Right forelimb (tissue), 1 donor: ENCODE results near the gene STAT3.
"Not testable (repeated sequence)": the region's sequence is repeated elsewhere in the genome, so short reads cannot be mapped to it uniquely, and the experiment has no call there.

ENCODE experiments used
- DNase-seq: peaks from one replicate; pipeline ENCODE4 v3.0.0-alpha.2; 2018

The STAT3 gene

GRCh38 chr17:42345396-42346073, 42.7 kb downstream of the STAT3 start:
- DNase-seq: no peak

- DNase-seq: no peak
Observed at GRCh38 chr17:42342242-42343008, 45.8 kb downstream of the STAT3 start.

DNA sequence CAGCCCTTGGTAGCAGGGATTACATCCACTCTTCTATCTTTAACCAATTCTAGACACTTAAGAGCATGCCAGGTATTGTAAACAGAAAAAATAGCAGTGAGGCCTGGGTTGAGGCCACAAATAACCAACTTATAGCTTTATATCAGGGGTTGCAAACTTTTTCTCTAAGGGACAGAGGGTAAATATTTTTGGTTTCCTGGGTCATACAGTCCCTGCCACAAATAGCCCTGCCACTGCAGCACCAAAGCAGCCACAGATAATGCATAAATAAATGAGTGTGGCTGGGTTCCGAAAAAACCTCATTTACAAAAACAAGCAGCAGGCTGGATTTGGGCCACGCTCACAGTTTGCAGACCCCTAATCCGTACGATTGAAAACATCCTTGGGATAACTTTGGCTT, 46.7 kb downstream of the STAT3 start:
- DNase-seq: no peak

- DNase-seq: no peak
Observed at GRCh38 chr17:42340691-42341127, 47.5 kb downstream of the STAT3 start.

- DNase-seq: no peak
Observed at GRCh38 chr17:42339221-42339620, 49.0 kb downstream of the STAT3 start.

DNA sequence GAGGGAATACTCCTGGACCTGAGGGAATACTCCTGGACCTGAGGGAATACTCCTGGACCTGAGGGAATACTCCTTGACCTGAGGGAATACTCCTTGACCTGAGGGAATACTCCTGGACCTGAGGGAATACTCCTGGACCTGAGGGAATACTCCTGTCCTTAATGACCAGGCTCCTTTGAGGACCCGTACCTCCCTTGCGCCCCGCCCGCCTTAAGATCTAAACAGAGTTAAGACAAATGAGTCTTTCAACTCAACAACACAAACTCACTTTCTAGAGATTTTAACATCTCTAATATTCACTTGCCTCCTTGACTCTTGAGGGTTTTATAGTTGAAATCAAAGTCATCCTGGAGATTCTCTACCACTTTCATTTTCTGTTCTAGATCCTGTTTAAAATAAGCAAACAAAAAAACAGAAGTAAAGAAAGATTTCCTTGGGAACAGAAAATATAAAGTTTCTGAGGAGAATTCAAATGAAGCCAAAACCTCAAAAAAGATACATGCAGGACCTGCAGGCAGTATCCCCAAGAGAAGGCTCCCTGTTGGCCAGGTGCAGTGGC, 49.7 kb downstream of the STAT3 start:
- no peak for DNase-seq

DNA sequence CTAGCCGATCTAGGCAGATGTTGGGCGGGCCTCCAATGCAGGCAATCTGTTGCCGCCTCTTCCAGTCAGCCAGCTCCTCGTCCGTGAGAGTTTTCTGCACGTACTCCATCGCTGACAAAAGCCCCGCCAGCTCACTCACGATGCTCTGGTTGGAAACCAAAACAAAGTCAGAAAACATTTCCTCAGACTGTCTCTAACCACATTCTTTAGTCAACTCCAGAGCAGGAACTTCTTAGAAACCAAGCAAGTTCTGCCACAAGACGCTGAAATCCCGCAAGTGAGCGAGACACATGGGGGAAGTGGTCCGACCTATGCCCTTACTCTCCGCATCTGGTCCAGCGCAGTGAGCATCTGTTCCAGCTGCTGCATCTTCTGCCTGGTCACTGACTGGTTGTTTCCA, 50.8 kb downstream of the STAT3 start:
- DNase-seq: no peak

GRCh38 chr17:42334677-42335076, 53.6 kb downstream of the STAT3 start:
- DNase-seq: no peak

DNA sequence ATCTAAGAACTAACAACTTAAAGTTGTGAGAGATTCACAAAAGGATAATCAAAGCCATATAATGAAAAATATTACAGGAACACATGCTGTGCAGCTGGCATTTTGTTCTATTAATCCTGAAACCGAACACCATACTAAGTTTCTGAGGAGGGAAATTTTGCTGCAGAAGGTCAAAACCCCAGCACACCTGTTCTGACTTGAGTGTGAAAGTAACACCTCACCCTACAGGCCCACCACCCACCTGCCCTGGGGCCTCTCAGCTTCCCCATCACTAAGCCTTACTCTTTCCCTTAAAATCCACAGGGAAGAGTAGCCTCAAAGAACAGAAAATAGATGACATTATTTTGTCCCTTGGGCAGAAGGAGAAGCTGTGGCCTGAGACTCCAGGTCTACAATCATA, 55.2 kb downstream of the STAT3 start:
- DNase-seq: no peak

DNA sequence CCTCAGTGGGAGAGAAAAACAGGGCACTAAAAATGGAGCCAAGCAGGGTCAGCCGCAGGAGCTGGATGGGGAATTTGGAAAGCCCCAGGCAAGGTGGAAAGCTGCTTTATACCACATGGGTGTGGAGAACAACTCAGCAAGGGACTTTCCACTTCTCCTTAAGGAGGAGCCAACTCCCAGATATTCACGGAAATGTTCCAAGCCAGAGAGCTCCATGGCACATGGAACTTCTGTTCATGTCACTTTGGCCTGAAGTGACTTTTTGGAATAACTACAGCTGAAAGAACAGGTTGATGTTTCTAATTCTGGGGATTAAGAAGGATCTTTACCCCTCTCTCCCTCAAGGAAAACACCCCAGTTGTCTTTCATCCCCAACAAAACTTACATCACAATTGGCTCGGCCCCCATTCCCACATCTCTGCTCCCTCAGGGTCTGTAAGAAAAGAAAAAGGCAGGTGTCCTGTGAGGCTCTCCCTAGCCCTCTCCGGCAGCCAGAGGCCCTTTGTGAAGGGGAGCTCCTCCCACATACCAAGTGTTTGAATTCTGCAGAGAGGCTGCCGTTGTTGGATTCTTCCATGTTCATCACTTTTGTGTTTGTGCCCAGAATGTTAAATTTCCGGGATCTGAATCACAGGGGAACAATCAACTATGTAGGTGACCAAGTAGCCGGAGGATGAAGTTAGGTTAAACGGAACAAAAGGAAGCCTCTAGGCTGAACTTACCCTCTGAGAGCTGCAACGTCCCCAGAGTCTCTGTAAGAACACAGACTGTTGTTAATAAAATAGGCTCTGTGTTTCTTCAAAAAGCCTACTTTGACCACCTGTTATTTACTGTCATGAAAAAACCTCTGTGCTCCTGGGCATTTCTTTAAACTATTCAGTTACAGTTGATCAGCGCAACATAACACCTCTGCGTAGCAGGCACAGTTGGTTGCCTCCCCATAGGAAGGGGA, 58.9 kb downstream of the STAT3 start:
- no peak for DNase-seq

DNA sequence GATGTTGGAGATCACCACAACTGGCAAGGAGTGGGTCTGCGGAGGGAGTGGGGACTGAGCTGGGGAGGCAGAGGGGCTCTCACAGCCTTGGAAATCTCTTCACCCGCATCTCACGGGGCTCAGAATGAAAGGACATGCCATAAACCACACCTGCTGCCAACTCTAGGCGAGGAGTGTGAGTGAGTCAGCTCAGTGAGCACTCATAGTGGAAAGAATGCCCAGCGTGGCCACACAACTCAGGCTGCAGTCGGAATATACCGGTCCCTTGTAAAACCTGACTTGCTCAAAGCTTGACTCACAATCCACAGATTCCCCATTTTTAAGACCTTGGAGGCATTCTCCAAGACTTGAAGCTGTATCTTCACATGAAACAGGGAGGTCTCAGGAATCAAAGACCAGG, 63.2 kb downstream of the STAT3 start:
- DNase-seq: no peak

GRCh38 chr17:42323268-42323773, 64.9 kb downstream of the STAT3 start:
- no peak for DNase-seq

DNA sequence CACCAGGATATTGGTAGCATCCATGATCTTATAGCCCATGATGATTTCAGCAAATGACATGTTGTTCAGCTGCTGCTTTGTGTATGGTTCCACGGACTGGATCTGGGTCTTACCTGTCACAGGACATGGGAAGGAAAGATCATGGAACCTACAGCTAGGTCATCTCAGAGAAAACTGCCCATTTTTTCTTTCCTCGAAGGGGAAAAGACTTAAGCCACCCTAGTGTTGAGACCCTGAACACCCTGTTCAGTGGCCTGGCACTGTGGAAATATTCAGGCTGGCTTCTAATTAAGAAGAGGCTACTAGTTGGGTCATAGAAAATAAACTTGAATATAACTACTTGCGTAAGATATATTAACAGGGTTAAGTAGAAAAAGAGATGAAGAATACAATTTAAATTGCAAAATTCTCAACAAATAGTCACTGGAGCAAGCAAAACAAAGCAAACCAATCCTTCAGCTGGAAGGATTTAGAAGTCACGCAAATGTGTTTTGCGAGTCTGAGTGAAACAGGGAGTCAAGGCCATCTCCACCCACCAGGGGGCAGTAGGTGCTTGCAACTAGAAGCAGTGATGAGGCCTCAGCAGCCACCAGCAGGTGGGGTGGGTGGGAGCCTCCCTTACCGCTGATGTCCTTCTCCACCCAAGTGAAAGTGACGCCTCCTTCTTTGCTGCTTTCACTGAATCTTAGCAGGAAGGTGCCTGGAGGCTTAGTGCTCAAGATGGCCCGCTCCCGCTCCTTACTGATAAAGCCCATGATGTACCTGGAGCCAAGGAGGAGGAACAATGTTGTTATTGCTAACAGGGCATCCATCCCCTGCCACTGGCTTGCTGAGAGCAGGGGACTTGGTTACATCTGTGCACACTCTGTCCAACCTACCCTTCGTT, 65.6 kb downstream of the STAT3 start:
- DNase-seq: peak; percentile 95

GRCh38 chr17:42321555-42321954, 66.7 kb downstream of the STAT3 start:
- DNase-seq: no peak

DNA sequence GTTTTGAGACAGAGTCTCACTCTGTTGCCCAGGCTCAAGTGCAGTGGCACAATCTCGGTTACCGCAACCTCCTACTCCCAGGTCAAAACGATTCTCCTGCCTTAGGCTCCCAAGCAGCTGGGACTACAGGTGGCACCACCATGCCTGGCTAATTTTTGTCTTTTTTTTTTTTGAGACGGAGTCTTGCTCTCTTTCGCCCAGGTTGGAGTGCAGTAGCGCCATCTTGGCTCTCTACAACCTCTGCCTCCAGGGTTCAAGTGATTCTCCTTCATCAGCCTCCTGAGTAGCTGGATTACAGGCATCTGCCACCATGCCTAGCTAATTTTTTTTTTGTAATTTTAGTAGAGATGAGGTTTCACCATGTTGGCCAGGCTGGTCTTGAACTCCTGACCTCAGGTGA, 70.3 kb downstream of the STAT3 start:
- DNase-seq: not testable (repeated sequence)

DNA sequence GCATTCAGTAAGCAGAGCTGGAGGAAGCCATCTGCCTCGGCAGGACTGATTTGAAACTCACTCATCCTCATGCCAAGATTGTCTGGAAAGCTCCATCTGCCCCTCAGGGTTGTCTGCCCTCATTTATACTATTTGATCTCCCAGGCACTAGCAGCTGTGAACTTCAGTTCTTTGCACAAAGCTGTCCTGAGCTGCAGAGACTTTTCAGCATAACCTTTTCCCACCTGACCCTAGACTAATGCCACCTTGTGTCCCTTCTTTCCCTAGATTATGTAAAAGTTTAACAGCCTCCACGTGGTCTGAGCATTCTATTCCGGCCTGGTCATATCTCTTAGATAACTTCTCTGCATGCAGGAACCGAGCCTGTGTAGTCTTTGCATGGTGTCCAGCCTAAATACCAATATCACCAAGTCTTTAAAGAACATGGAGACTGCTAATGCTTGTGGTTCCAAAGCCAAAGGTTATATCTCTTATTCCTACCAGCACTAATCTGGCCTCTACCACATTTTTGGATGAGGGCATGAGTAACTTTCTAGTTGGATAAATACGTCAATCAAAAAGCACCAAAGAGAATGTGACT, 70.9 kb downstream of the STAT3 start:
- DNase-seq: no peak

GRCh38 chr17:42316755-42317154, 71.5 kb downstream of the STAT3 start:
- no peak for DNase-seq

DNA sequence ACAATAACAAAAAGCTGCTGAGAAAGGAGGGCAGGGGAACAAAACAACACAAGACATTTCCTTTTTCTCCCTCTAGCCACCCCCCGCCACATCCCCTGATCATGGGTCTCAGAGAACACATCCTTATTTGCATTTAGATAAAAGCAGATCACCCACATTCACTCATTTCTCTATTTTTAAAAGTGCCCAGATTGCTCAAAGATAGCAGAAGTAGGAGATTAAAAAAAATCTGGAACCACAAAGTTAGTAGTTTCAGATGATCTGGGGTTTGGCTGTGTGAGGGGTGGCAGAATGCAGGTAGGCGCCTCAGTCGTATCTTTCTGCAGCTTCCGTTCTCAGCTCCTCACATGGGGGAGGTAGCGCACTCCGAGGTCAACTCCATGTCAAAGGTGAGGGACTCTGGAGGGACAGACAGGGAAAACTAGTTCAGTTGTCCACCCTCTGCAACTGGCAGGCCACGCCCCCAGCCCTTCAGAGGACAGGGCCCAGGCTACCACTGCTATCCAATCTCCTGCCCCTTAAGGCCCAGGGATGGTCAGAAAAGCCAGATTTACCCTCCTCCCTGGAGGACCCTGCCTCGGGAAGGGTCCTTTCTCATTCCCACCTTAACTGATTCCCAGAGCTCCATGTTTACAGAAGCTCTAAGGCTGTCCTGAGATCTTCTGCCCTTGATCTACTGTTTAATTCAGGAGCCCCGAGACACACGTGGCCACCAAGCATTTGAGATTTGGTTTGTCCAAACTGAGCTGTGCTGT, 72.7 kb downstream of the STAT3 start:
- no peak for DNase-seq

DNA sequence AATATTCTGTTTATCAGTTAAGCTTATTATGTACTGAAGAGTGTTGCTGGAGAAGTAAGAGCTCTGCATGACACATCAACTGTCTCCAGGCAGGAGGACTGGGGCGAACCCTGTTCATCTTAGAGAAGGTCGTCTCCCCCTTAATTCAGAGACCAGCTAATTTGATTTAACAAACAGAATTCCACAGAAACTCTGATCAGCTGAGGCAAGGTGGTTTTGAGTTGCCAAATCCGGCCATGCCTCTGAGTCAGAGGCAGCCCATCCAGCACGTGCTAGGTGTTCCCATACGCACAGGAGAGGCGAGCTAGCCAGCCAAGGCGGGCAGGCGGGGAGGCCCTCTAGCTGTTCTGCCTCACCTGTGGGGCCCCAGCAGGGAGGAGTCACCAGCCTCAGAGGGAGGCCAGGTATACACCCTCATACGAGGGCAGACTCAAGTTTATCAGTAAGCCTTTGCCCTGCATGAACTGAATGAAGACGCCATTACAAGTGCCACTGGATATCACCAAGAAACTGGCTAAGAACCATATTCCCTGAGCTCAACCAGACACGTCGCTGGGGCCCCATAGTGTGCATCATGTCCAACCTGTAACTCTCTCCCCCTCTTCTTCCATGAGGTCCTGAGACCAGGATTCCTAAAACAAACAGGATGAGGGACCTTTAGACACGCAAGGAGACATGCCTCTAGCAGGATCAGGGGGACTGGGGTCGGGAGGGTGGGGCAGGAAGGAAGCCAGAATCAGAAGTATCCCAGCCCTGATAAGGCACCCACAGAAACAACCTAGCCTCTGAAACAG, 74.3 kb downstream of the STAT3 start:
- DNase-seq: no peak

DNA sequence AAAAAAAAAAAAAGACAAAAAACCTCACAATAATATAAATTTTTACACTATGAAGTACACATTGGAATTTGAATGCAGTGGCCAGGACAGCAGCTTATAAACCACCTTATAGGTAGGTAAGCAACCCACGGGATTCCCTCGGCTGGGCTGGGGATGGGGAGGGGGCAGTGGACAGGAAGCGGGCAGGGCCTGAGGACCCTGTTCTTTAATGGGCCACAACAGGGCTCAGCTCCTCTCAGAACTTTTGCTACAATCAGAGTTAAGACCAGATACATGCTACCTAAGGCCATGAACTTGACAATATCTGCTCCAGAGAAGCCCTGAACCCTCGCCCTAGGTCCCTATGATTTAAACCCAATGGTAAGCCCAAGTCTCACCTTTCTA, 74.9 kb downstream of the STAT3 start:
- no peak for DNase-seq
